GM12878 (cell line): Measurements from ENCODE around the gene CTNNA1. TPM values are rescaled to one million over a fixed set of nuclear protein-coding genes. Genes with fewer than 3 reads are reported as not detected.

Experiments used
- BRCA1 ChIP-seq: IDR thresholded peaks from 2 replicates; pipeline ENCODE4 v1.6.1; 2011; ENCODE audit warnings: low read depth, low read length, improper control_type of control experiment
- CBX5 ChIP-seq: sonication (generic); IDR thresholded peaks from 2 replicates; pipeline ENCODE4 v1.6.1; 2016; ENCODE audit warnings: low read depth, moderate library complexity, mild to moderate bottlenecking, inconsistent platforms
- CHD1 ChIP-seq: IDR thresholded peaks from 2 replicates; pipeline ENCODE4 v1.6.1; 2012; ENCODE audit warnings: low read depth, low read length, improper control_type of control experiment
- DPF2 ChIP-seq: fragments of 450-650 bp; IDR thresholded peaks from 2 replicates; pipeline ENCODE4 v1.6.1; 2017; ENCODE audit warnings: mild to moderate bottlenecking
- EED ChIP-seq: sonication (generic); IDR thresholded peaks from 2 replicates; pipeline ENCODE4 v1.6.1; 2016; ENCODE audit warnings: antibody characterized with exemption, low read depth
- EGR1 ChIP-seq, 2 experiments: IDR thresholded peaks; 1 replicate in 1 of 2; 2 replicates in 1 of 2; pipeline ENCODE4 v1.6.1; 2011 to 2012; ENCODE audit warnings: low read depth in 2 of 2, low read length in 2 of 2, borderline replicate concordance in 1 of 2, mild to moderate bottlenecking in 1 of 2, moderate library complexity in 1 of 2
- LARP7 ChIP-seq: fragments of 450-650 bp; IDR thresholded peaks from 2 replicates; pipeline ENCODE4 v1.6.1; 2017; ENCODE audit warnings: mild to moderate bottlenecking
- MEF2B ChIP-seq: fragments of 450-650 bp; IDR thresholded peaks from 2 replicates; pipeline ENCODE4 v1.6.1; 2018; ENCODE audit warnings: mild to moderate bottlenecking, moderate library complexity; ENCODE audit not compliant: partially characterized antibody, poor library complexity, severe bottlenecking
- MYB ChIP-seq: fragments of 150-350 bp; IDR thresholded peaks from 2 replicates; pipeline ENCODE4 v1.6.1; 2014; ENCODE audit warnings: mild to moderate bottlenecking, low read depth, low read length, borderline replicate concordance
- NFYB ChIP-seq: IDR thresholded peaks from 2 replicates; pipeline ENCODE4 v1.6.1; 2011; ENCODE audit warnings: low read depth, mild to moderate bottlenecking, low read length, improper control_type of control experiment, moderate library complexity; ENCODE audit not compliant: insufficient read depth
- NR2C2 ChIP-seq: IDR thresholded peaks from 2 replicates; pipeline ENCODE4 v1.6.1; 2011; ENCODE audit warnings: borderline replicate concordance, low read depth; ENCODE audit not compliant: control insufficient read depth, insufficient read length
- PAX5 ChIP-seq: IDR thresholded peaks from 2 replicates; pipeline ENCODE4 v1.6.1; 2011; ENCODE audit warnings: low read depth, low read length, borderline replicate concordance
- POLR2A ChIP-seq: IDR thresholded peaks from 2 replicates; pipeline ENCODE4 v1.6.1; 2011; ENCODE audit warnings: low read depth, mild to moderate bottlenecking, low read length
- RELA ChIP-seq: fragments of 450-650 bp; IDR thresholded peaks from 2 replicates; pipeline ENCODE4 v1.8.0; 2014; ENCODE audit warnings: borderline replicate concordance; ENCODE audit not compliant: partially characterized antibody
- SUPT20H ChIP-seq: IDR thresholded peaks from 2 replicates; pipeline ENCODE4 v1.6.1; 2011; ENCODE audit warnings: low read depth, mild to moderate bottlenecking, low read length, moderate library complexity, borderline replicate concordance; ENCODE audit not compliant: control insufficient read depth
- ZNF207 ChIP-seq: fragments of 450-650 bp; IDR thresholded peaks from 2 replicates; pipeline ENCODE4 v1.6.1; 2014; ENCODE audit warnings: antibody characterized with exemption, mild to moderate bottlenecking, borderline replicate concordance
- ZNF622 ChIP-seq: fragments of 450-650 bp; IDR thresholded peaks from 2 replicates; pipeline ENCODE4 v1.6.1; 2017; ENCODE audit warnings: mild to moderate bottlenecking, inconsistent platforms
- ZZZ3 ChIP-seq: IDR thresholded peaks from 2 replicates; pipeline ENCODE4 v1.6.1; 2011; ENCODE audit warnings: low read depth; ENCODE audit not compliant: control insufficient read depth, insufficient read length
- polyA plus RNA-seq, 11 experiments: library from polyadenylated mRNA; depleted of rRNA in 4 of 11; unstranded in 6 of 11; stranded (reverse) in 5 of 11; fragments of >200 nt; fragmentation: Nextera tagmentation in 4 of 11; fragmentation: Illumina TruSeq in 1 of 11; extraction: Ambion mirVana in 4 of 11; extraction: Trizol in 1 of 11; gene quantifications; 1 replicate in 1 of 11; 2 replicates in 10 of 11; pipeline versions ENCODE4 v1.2.1 to v1.2.3, GENCODE V29; 2011 to 2016; ENCODE audit warnings: inconsistent platforms in 2 of 11, missing spikeins in 2 of 11, low read depth in 1 of 11
- total RNA-seq, 4 experiments: library from RNA; depleted of rRNA in 3 of 4; stranded (reverse); fragments of >200 nt in 3 of 4; fragmentation: Illumina TruSeq in 1 of 4; extraction: Trizol in 1 of 4; gene quantifications; 2 replicates each; pipeline versions ENCODE4 v1.2.1 to v1.2.3, GENCODE V29; 2013 to 2021
- TF ChIP-seq, protein P1 (sequence below): IDR thresholded peaks from 2 replicates; pipeline ENCODE4 v1.6.1; 2011; ENCODE audit warnings: borderline replicate concordance, low read depth, mild to moderate bottlenecking, moderate library complexity, mixed read lengths, low read length; ENCODE audit not compliant: insufficient read depth; ENCODE audit errors: extremely low read length
- TF ChIP-seq, protein P2 (sequence below): IDR thresholded peaks from 2 replicates; pipeline ENCODE4 v1.6.1; 2012; ENCODE audit warnings: improper control_type of control experiment, low read depth, low read length; ENCODE audit not compliant: insufficient replicate concordance
- TF ChIP-seq, protein P3 (sequence below): fragments of 450-650 bp; IDR thresholded peaks from 2 replicates; pipeline ENCODE4 v1.6.1; 2018; ENCODE audit warnings: mild to moderate bottlenecking, low read depth, moderate library complexity; ENCODE audit not compliant: partially characterized antibody

CTNNA1 gene
- total and polyA plus RNA-seq, 10 of the 15 experiments (the other 5 are each of a cell fraction or from before 2014, with no cell fraction given): 32.6 to 104 (median 57.7) TPM

DNA sequence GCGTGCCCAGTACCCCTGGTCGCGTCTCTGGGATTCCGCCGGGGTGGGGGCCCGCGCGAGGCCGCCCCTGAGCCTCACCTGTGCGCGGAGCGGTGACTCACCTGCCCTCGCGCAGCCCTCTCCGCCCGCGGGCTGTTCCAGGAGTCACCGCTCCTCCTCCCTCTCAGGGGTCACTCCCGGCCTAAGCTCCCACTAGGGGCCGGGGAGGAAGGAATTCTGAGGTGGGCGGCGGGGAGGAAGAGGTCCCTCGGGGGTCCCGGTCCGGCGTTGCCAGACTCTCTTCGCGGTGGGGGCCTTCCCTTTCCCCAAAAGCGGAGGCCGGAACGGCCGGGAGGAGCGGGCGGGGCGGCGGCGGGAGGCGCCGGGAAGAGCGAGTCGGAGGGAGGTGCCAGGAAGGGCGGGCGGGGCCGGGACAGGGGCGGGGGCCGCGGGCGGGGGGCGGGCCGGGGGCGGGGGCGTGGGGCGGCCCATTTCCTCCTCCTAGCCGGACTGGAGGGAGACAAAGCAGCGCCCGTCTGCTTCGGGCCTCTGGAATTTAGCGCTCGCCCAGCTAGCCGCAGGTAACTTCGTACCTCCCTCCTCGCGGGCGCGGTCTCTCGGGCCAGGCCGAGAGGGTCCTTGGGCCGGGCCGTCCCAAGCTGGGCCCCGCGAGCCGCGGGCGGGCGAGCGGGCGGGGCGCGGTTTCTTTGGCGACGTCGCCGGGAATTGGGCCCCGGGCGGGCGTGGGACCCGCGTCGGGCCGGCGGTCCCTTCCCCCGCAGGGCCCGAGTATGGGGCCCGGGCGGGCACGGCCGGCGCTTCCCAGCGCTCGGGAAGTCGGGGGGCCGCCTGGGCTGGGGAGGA is at the start of gene CTNNA1 (continued):
- TF ChIP-seq, protein P1, sequence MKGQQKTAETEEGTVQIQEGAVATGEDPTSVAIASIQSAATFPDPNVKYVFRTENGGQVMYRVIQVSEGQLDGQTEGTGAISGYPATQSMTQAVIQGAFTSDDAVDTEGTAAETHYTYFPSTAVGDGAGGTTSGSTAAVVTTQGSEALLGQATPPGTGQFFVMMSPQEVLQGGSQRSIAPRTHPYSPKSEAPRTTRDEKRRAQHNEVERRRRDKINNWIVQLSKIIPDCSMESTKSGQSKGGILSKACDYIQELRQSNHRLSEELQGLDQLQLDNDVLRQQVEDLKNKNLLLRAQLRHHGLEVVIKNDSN: no peak
- TF ChIP-seq, protein P2, sequence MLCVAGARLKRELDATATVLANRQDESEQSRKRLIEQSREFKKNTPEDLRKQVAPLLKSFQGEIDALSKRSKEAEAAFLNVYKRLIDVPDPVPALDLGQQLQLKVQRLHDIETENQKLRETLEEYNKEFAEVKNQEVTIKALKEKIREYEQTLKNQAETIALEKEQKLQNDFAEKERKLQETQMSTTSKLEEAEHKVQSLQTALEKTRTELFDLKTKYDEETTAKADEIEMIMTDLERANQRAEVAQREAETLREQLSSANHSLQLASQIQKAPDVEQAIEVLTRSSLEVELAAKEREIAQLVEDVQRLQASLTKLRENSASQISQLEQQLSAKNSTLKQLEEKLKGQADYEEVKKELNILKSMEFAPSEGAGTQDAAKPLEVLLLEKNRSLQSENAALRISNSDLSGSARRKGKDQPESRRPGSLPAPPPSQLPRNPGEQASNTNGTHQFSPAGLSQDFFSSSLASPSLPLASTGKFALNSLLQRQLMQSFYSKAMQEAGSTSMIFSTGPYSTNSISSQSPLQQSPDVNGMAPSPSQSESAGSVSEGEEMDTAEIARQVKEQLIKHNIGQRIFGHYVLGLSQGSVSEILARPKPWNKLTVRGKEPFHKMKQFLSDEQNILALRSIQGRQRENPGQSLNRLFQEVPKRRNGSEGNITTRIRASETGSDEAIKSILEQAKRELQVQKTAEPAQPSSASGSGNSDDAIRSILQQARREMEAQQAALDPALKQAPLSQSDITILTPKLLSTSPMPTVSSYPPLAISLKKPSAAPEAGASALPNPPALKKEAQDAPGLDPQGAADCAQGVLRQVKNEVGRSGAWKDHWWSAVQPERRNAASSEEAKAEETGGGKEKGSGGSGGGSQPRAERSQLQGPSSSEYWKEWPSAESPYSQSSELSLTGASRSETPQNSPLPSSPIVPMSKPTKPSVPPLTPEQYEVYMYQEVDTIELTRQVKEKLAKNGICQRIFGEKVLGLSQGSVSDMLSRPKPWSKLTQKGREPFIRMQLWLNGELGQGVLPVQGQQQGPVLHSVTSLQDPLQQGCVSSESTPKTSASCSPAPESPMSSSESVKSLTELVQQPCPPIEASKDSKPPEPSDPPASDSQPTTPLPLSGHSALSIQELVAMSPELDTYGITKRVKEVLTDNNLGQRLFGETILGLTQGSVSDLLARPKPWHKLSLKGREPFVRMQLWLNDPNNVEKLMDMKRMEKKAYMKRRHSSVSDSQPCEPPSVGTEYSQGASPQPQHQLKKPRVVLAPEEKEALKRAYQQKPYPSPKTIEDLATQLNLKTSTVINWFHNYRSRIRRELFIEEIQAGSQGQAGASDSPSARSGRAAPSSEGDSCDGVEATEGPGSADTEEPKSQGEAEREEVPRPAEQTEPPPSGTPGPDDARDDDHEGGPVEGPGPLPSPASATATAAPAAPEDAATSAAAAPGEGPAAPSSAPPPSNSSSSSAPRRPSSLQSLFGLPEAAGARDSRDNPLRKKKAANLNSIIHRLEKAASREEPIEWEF: no peak
- TF ChIP-seq MEF2B (no peak), EED (peak; percentile 22; the same call in 1 of the 2 replicates), RELA (no peak), PAX5 (no peak), ZNF622 (no peak), BRCA1 (no peak), POLR2A (peak; percentile 80), ZNF207 (no peak; the same call in 1 of the 2 replicates), CHD1 (no peak), MYB (no peak), LARP7 (peak; percentile 73; the same call in 1 of the 2 replicates), NFYB (no peak), SUPT20H (peak; percentile 26; the same call in 1 of the 2 replicates), NR2C2 (no peak), EGR1 (IDR thresholded peaks at IDR 0.05; ENCODE audit: borderline replicate concordance in 1 of 2, low read depth in 2 of 2, low read length in 2 of 2) (peak in 1 of 2 experiments; percentile 70; a peak in 2 of 3 replicates), CBX5 (no peak), DPF2 (peak; percentile 70), ZZZ3 (no peak)
- TF ChIP-seq, protein P3, sequence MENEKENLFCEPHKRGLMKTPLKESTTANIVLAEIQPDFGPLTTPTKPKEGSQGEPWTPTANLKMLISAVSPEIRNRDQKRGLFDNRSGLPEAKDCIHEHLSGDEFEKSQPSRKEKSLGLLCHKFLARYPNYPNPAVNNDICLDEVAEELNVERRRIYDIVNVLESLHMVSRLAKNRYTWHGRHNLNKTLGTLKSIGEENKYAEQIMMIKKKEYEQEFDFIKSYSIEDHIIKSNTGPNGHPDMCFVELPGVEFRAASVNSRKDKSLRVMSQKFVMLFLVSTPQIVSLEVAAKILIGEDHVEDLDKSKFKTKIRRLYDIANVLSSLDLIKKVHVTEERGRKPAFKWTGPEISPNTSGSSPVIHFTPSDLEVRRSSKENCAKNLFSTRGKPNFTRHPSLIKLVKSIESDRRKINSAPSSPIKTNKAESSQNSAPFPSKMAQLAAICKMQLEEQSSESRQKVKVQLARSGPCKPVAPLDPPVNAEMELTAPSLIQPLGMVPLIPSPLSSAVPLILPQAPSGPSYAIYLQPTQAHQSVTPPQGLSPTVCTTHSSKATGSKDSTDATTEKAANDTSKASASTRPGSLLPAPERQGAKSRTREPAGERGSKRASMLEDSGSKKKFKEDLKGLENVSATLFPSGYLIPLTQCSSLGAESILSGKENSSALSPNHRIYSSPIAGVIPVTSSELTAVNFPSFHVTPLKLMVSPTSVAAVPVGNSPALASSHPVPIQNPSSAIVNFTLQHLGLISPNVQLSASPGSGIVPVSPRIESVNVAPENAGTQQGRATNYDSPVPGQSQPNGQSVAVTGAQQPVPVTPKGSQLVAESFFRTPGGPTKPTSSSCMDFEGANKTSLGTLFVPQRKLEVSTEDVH: no peak
